Measurements from ENCODE around the gene ZNFX1.

The ZNFX1 gene

GRCh38 chr20:49259799-49260198 lies 18.1 kb downstream of the ZNFX1 start:
- no peak for TF ChIP-seq ZNF76 (tag by site-specific recombination; IDR thresholded peaks at IDR 0.05; ENCODE audit: borderline replicate concordance, low read depth)
- TF ChIP-seq ZNF449 (tag by site-specific recombination; IDR thresholded peaks at IDR 0.05) = no peak
- TF ChIP-seq ZNF645 (tag by site-specific recombination; IDR thresholded peaks at IDR 0.05) = no peak
- TF ChIP-seq REPIN1 (tag by site-specific recombination; IDR thresholded peaks at IDR 0.05; ENCODE audit: low read depth) = no peak
- no peak for TF ChIP-seq KLF17 (tag by site-specific recombination; IDR thresholded peaks at IDR 0.05)
- no peak for TF ChIP-seq ZNF560 (tag by site-specific recombination; IDR thresholded peaks at IDR 0.05; ENCODE audit: borderline replicate concordance)
- TF ChIP-seq ZNF660 (tag by site-specific recombination; IDR thresholded peaks at IDR 0.05) = no peak
- TF ChIP-seq PRDM4 (tag by site-specific recombination; IDR thresholded peaks at IDR 0.05) = no peak
- TF ChIP-seq ZNF426 (tag by site-specific recombination; IDR thresholded peaks at IDR 0.05) = no peak
- no peak for TF ChIP-seq ZNF214 (tag by site-specific recombination; IDR thresholded peaks at IDR 0.05; ENCODE audit: borderline replicate concordance)
- TF ChIP-seq ZNF571 (tag by site-specific recombination; IDR thresholded peaks at IDR 0.05) = no peak
- no peak for TF ChIP-seq BCL11B (tag by site-specific recombination; IDR thresholded peaks at IDR 0.05; ENCODE audit: low read depth)
- no peak for TF ChIP-seq ZNF138 (tag by site-specific recombination; IDR thresholded peaks at IDR 0.05; ENCODE audit: borderline replicate concordance)
- no peak for TF ChIP-seq ZSCAN30 (tag by site-specific recombination; IDR thresholded peaks at IDR 0.05)
- no peak for TF ChIP-seq PATZ1 (tag by site-specific recombination; IDR thresholded peaks at IDR 0.05)
- no peak for TF ChIP-seq ZBTB21 (tag by site-specific recombination; IDR thresholded peaks at IDR 0.05)
- no peak for TF ChIP-seq ZNF354C (tag by site-specific recombination; IDR thresholded peaks at IDR 0.05; ENCODE audit: borderline replicate concordance, low read depth)
- TF ChIP-seq HOXD13 (CRISPR knock-in tag; IDR thresholded peaks at IDR 0.05; ENCODE audit: borderline replicate concordance) = no peak
- Histone ChIP-seq H3K9me3 (ENCODE audit: control insufficient read depth, insufficient read depth, low read depth, low read length) (no peaks in the 10 kb centered on the region), H3K4me3 (ENCODE audit: low read depth, low read length) (no peak overlapping the region), H3K36me3 (ENCODE audit: control insufficient read depth in 2 of 2, insufficient read depth in 1 of 2, low read length in 2 of 2) (peaks cover 26 to 85% of the 10 kb centered on the region in 2 experiments; a peak in 2 of 3 replicates), H3K4me1 (ENCODE audit: control insufficient read depth, insufficient read depth, low read length) (no peaks in the 10 kb centered on the region), H3K27ac (ENCODE audit: extremely low read depth, low read depth, low read length) (no peak overlapping the region)
- POLR2A ChIA-PET = no interaction called here
- CTCF ChIA-PET = interaction anchor here (0.6 to 1.2 kb wide), 3 partner anchors 12 to 61 kb away, joined by 3 to 6 read pairs (median 4); no protein-coding TSS in a partner anchor

Data from HEK293 (cell line).